Panc1 (cell line): Measurements from ENCODE around the gene DGLUCY.

Experiments
- CTCF ChIP-seq: fragments of 450-650 bp; IDR thresholded peaks from 2 replicates; pipeline ENCODE4 v1.5.1; 2017; ENCODE audit warnings: mild to moderate bottlenecking
- POLR2AphosphoS5 ChIP-seq: IDR thresholded peaks from 2 replicates; pipeline ENCODE4 v1.6.1; 2012; ENCODE audit warnings: mild to moderate bottlenecking, low read depth, low read length, moderate library complexity
- REST ChIP-seq, 2 experiments: IDR thresholded peaks; 2 replicates each; pipeline ENCODE4 v1.6.1; 2011 to 2012; ENCODE audit warnings: low read depth in 2 of 2, control low read depth in 1 of 2, low read length in 1 of 2, mild to moderate bottlenecking in 1 of 2, moderate library complexity in 1 of 2; ENCODE audit not compliant: insufficient read depth in 1 of 2
- SIN3A ChIP-seq: IDR thresholded peaks from 2 replicates; pipeline ENCODE4 v1.6.1; 2012; ENCODE audit warnings: low read depth, mild to moderate bottlenecking, low read length, moderate library complexity, borderline replicate concordance; ENCODE audit not compliant: insufficient read depth
- TCF7L2 ChIP-seq: IDR thresholded peaks from 2 replicates; pipeline ENCODE4 v1.6.1; 2011; ENCODE audit warnings: mild to moderate bottlenecking, low read depth, low read length, inconsistent platforms

DNA sequence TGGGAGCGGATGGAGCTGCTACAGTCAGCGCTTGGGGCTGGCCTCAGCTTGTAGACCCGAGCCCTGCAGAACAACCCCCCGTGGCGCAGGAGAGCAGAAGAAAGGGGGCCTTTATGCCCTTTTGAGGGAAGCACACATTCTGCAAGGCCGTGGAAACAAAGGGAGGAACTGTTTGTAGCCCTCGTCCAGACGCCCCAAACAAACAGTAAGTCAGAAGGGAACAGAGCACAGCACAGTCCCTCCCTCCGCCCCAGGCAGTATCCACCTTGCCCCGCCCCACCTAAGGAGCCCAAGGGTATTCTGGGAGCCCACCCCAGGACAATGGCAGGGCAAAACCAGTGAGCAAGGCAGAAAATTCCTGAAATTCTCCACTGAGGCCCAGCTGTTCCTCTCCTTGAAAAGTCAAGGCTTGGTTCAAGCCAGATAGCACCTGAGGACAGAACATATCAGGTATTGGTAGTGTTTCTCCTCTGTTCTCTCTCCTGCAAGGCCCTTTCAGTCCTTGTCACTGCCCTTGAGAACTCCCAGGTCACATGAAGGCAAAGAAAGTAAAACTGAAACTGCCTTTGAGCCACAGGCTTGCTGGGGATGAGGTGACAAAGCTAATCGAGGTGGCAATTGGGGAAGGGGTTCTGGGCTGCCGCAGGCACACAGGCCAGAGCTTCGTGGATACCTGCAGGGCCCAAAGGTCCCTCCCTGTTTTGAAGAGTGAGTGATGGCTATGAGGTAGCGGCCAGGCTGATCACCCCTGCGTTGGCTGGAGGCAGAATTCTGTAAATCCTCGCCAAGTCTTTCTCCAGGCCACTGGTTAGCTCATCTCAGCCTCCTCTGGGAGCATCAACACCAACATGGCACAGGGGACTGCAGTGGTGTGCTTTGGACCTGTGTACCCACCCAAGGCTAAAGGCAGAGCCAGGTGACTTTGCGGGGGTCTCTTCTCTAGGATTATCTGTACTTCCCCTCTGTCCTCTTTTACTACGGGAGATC lies 499 bp downstream of the DGLUCY start:
- TF ChIP-seq CTCF (no peak), POLR2AphosphoS5 (no peak), TCF7L2 (no peak), SIN3A (no peak), REST (IDR thresholded peaks at IDR 0.05; ENCODE audit: insufficient read depth in 1 of 2, low read depth in 2 of 2, low read length in 1 of 2) (no peak)
